HepG2 (cell line): ENCODE measurements around the gene NEDD8.

Source experiments
- ARID4A ChIP-seq: sonication (generic); formaldehyde crosslinking; IDR thresholded peaks from 2 replicates; pipeline ENCODE4 v1.5.0; 2020; ENCODE audit warnings: mild to moderate bottlenecking, missing genetic modification reagents, borderline replicate concordance
- CTCF ChIP-seq: sonication (generic); formaldehyde crosslinking; IDR thresholded peaks from 2 replicates; pipeline ENCODE4 v1.5.0; 2020; ENCODE audit warnings: mild to moderate bottlenecking, missing genetic modification reagents, moderate library complexity
- JUNB ChIP-seq: sonication (generic); formaldehyde crosslinking; IDR thresholded peaks from 2 replicates; pipeline ENCODE4 v1.8.0; 2022; ENCODE audit warnings: missing genetic modification reagents, mild to moderate bottlenecking, borderline replicate concordance
- MAFK ChIP-seq, 2 experiments: IDR thresholded peaks in 1 of 2; conservative IDR thresholded peaks in 1 of 2; 2 replicates each; pipeline ENCODE4 v1.6.1; 2011; ENCODE audit warnings: improper control_type of control experiment in 2 of 2, low read length in 2 of 2
- MEIS2 ChIP-seq: sonication (generic); formaldehyde crosslinking; IDR thresholded peaks from 2 replicates; pipeline ENCODE4 v1.9.0; 2021; ENCODE audit warnings: mild to moderate bottlenecking, missing genetic modification reagents
- PATZ1 ChIP-seq: sonication (generic); formaldehyde crosslinking; IDR thresholded peaks from 2 replicates; pipeline ENCODE4 v1.4.0; 2020; ENCODE audit warnings: missing genetic modification reagents
- PBX2 ChIP-seq: IDR thresholded peaks from 2 replicates; pipeline ENCODE4 v1.6.1; 2016; ENCODE audit warnings: control low read depth
- POLR2A ChIP-seq, 2 experiments: IDR thresholded peaks; 2 replicates each; pipeline ENCODE4 v1.6.1; 2011; ENCODE audit warnings: low read depth in 2 of 2, low read length in 2 of 2, mild to moderate bottlenecking in 1 of 2, moderate library complexity in 1 of 2; ENCODE audit not compliant: insufficient read depth in 1 of 2
- RBM22 ChIP-seq: fragments of 200-400 bp; formaldehyde crosslinking; optimal IDR thresholded peaks from 2 replicates; pipeline ENCODE3; 2017; ENCODE audit warnings: mild to moderate bottlenecking, low read length, moderate library complexity
- USF2 ChIP-seq, 2 experiments: sonication (generic) in 1 of 2; formaldehyde crosslinking in 1 of 2; IDR thresholded peaks; 2 replicates each; pipeline versions ENCODE4 v1.5.1 to v1.6.1; 2011 to 2020; ENCODE audit warnings: borderline replicate concordance in 1 of 2, low read depth in 1 of 2, low read length in 1 of 2, mild to moderate bottlenecking in 1 of 2, missing genetic modification reagents in 1 of 2, moderate library complexity in 1 of 2
- ZBTB2 ChIP-seq: sonication (generic); formaldehyde crosslinking; IDR thresholded peaks from 2 replicates; pipeline ENCODE4 v1.8.0; 2022; ENCODE audit warnings: low read depth, missing genetic modification reagents
- ZNF280B ChIP-seq: sonication (generic); formaldehyde crosslinking; IDR thresholded peaks from 2 replicates; pipeline ENCODE4 v1.5.0; 2020; ENCODE audit warnings: missing genetic modification reagents, mild to moderate bottlenecking, borderline replicate concordance

- TF ChIP-seq PATZ1 (CRISPR knock-in tag) (no peak), JUNB (CRISPR knock-in tag) (no peak), USF2 (IDR thresholded peaks at IDR 0.05; ENCODE audit: low read depth, low read length) (no peak), USF2 (CRISPR knock-in tag; IDR thresholded peaks at IDR 0.05; ENCODE audit: borderline replicate concordance) (no peak), PBX2 (CRISPR knock-in tag) (no peak), ZNF280B (CRISPR knock-in tag) (no peak), MAFK (conservative IDR thresholded peaks at IDR 0.05 in 1 of 2, IDR thresholded peaks at IDR 0.05 in 1 of 2; ENCODE audit: low read length in 2 of 2) (no peak), RBM22 (no peak), CTCF (no peak), ARID4A (CRISPR knock-in tag) (no peak), ZBTB2 (CRISPR knock-in tag) (no peak), MEIS2 (CRISPR knock-in tag) (no peak), POLR2A (IDR thresholded peaks at IDR 0.05; ENCODE audit: insufficient read depth in 1 of 2, low read depth in 2 of 2, low read length in 2 of 2) (no peak)
Observed at GRCh38 chr14:24274101-24274543, 42.0 kb upstream of the NEDD8 start.
